Osteocyte (in vitro differentiated cells): ENCODE data around the gene SPAG16. TPM values are rescaled to one million over a fixed set of nuclear protein-coding genes. Genes with fewer than 3 reads are reported as not detected.

Experiments used
- DNase-seq: peaks from one replicate; pipeline ENCODE4 v3.0.0; 2021; ENCODE audit warnings: mixed read lengths; ENCODE audit not compliant: unreplicated experiment; ENCODE audit errors: extremely low spot score
- H3K27ac Mint-ChIP-seq: one replicate; pipeline ENCODE4 v1.8.0; 2021; ENCODE audit warnings: mild to moderate bottlenecking, mixed read lengths; ENCODE audit not compliant: unreplicated experiment
- H3K27me3 Mint-ChIP-seq: one replicate; pipeline ENCODE4 v1.8.0; 2021; ENCODE audit warnings: mixed read lengths; ENCODE audit not compliant: unreplicated experiment
- H3K36me3 Mint-ChIP-seq: one replicate; pipeline ENCODE4 v1.8.0; 2021; ENCODE audit warnings: mixed read lengths; ENCODE audit not compliant: unreplicated experiment
- H3K4me1 Mint-ChIP-seq: one replicate; pipeline ENCODE4 v1.8.0; 2021; ENCODE audit warnings: mixed read lengths; ENCODE audit not compliant: unreplicated experiment
- H3K4me3 Mint-ChIP-seq: one replicate; pipeline ENCODE4 v1.8.0; 2021; ENCODE audit warnings: mild to moderate bottlenecking, moderate library complexity, mixed read lengths; ENCODE audit not compliant: unreplicated experiment
- H3K9me3 Mint-ChIP-seq: one replicate; pipeline ENCODE4 v1.8.0; 2021; ENCODE audit warnings: mixed read lengths; ENCODE audit not compliant: unreplicated experiment
- total RNA-seq: library from RNA; stranded (reverse); gene quantifications from 2 replicates; pipeline ENCODE4 v1.2.1, GENCODE V29; 2021
- TF ChIP-seq, protein P1 (sequence below): fragments of 200-600 bp; sonication (generic); IDR thresholded peaks from 2 replicates; pipeline ENCODE4 v1.5.0; 2021; ENCODE audit warnings: antibody characterized with exemption, mild to moderate bottlenecking, moderate library complexity

The SPAG16 gene
- total RNA-seq, 1 donor from 2014 or later: 20.7 TPM

DNA sequence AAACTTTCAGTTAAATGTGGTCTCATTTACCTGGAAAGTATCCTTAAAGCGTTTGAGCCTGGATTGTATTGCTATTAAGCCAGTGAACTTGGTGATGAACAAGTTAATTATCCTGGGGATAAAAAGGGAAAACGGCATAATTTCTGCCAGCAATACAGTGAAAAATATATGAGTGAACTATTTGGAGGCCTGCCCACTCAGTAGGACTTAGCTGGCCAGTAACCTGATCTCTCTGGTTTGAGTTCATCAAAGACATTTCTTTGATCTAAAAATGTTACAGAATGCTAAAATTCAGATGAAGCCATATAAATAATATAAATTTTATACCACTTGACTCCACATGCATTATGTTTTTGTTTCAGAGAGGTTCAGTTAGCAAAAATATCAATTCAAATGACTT is 885.5 kb downstream of the SPAG16 start:
- TF ChIP-seq, protein P1, sequence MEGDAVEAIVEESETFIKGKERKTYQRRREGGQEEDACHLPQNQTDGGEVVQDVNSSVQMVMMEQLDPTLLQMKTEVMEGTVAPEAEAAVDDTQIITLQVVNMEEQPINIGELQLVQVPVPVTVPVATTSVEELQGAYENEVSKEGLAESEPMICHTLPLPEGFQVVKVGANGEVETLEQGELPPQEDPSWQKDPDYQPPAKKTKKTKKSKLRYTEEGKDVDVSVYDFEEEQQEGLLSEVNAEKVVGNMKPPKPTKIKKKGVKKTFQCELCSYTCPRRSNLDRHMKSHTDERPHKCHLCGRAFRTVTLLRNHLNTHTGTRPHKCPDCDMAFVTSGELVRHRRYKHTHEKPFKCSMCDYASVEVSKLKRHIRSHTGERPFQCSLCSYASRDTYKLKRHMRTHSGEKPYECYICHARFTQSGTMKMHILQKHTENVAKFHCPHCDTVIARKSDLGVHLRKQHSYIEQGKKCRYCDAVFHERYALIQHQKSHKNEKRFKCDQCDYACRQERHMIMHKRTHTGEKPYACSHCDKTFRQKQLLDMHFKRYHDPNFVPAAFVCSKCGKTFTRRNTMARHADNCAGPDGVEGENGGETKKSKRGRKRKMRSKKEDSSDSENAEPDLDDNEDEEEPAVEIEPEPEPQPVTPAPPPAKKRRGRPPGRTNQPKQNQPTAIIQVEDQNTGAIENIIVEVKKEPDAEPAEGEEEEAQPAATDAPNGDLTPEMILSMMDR: no peak
- Mint-ChIP-seq H3K27me3 (no peaks in the 10 kb centered on the region), H3K27ac (no peak overlapping the region), H3K4me1 (no peaks in the 10 kb centered on the region), H3K9me3 (no peaks in the 10 kb centered on the region), H3K36me3 (no peaks in the 10 kb centered on the region), H3K4me3 (no peak overlapping the region)
- DNase-seq: no peak

DNA sequence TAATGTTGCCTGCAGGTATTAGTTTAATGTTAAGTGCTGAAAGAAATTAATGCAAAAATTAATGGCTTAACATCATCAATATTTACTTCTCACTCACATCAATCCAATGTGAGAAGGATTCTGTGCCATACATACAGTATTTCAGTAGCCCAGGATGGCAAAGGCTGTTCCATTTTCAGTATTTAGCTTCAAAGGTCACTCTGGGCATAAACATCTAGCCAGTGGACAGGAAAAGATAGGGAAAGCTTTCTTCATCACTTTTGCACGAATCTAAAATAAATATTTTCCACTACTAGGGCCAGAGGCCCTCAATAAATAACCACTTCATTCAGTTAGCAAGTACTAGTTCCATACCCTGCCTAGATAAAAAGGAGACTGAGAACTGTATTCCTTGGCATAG is 890.3 kb downstream of the SPAG16 start:
- no peak for DNase-seq
- Mint-ChIP-seq H3K27ac (no peak overlapping the region), H3K4me3 (no peak overlapping the region), H3K4me1 (peaks cover 5% of the 10 kb centered on the region), H3K9me3 (no peaks in the 10 kb centered on the region), H3K36me3 (no peaks in the 10 kb centered on the region), H3K27me3 (no peaks in the 10 kb centered on the region)
- TF ChIP-seq, protein P1: no peak

DNA sequence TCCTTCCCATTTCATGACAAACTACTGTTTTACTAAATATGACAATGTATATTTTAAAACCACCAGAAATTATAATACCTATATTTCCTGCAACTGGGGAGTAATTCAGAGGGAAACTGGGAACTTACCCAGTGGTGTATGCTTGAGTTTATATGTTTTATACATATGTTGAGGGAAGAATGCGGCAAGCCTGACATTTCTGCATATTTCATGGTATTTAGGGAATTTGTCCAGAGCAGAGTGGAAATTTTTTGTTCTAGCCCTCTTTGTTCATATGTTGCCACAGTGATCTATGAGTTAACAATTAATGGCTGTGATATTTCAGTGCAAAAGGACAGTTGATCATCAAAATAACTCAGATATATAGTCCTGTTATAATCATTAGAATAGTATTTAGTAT is 895.8 kb downstream of the SPAG16 start:
- no peak for DNase-seq
- H3K4me3 Mint-ChIP-seq: no peak overlapping the region
- no peaks in the 10 kb centered on the region for H3K36me3 Mint-ChIP-seq
- TF ChIP-seq, protein P1: no peak
- H3K4me1 Mint-ChIP-seq: peaks cover 5% of the 10 kb centered on the region
- no peak overlapping the region for H3K27ac Mint-ChIP-seq
- H3K9me3 Mint-ChIP-seq: no peaks in the 10 kb centered on the region
- no peaks in the 10 kb centered on the region for H3K27me3 Mint-ChIP-seq

DNA sequence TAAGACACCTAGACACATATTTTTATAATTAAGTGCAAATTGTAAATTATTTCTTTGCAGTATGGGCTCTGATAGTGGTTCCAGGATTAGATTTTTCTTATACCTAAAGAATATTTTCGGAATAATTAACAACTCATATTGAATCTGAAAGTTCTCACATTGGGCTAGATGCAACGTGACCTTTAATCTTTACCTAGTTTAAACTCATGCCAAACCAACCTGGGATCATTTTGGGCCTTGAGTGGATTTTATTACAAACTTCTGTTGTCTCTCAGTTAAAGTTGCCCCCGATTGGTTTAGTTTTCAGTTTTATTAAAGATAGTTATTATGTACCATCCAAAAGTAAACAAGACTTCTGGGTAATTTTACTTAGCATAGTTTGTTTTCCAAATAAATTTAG is 896.4 kb downstream of the SPAG16 start:
- H3K27ac Mint-ChIP-seq: no peak overlapping the region
- H3K36me3 Mint-ChIP-seq: no peaks in the 10 kb centered on the region

DNA sequence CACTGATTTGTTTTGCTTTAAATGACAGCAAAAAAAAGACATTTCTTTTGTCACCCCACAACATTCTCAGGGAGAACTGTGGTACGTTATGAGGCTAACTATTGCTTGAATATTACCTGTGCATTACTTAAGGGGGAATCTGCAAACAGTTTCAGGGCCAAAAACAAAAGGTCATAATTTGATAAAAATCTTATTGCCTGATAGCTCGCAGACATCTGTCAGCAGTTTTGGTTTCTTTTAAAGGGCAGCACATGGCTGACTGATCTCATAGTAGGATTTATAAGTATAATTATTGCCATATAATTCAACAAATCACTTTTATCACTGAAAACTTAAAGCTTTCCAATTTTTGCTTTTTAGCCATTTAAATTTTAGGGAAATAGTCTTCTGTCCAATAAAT is 900.2 kb downstream of the SPAG16 start:
- Mint-ChIP-seq H3K27ac (no peak overlapping the region), H3K9me3 (no peaks in the 10 kb centered on the region), H3K4me3 (no peak overlapping the region), H3K4me1 (no peaks in the 10 kb centered on the region), H3K27me3 (no peaks in the 10 kb centered on the region), H3K36me3 (no peaks in the 10 kb centered on the region)
- TF ChIP-seq, protein P1: no peak
- no peak for DNase-seq

More for the DNA sequence above, 896.4 kb downstream of the SPAG16 start:
- Mint-ChIP-seq H3K4me3 (no peak overlapping the region), H3K9me3 (no peaks in the 10 kb centered on the region), H3K27me3 (no peaks in the 10 kb centered on the region), H3K4me1 (peaks cover 5% of the 10 kb centered on the region)
- TF ChIP-seq, protein P1: no peak
- DNase-seq: no peak
